Uterus (tissue), 2 donors: ENCODE results near the gene COL9A3.

Source experiments
- CTCF ChIP-seq, 4 experiments: fragments of 200-600 bp in 2 of 4; fragments of 450-650 bp in 2 of 4; sonication (generic) in 2 of 4; IDR thresholded peaks; one replicate each; pipeline ENCODE4 v1.5.1; 2016 to 2019; ENCODE audit warnings: antibody characterized with exemption in 4 of 4, mild to moderate bottlenecking in 2 of 4, moderate library complexity in 1 of 4
- POLR2A ChIP-seq, 2 donors: fragments of 450-650 bp; IDR thresholded peaks; one replicate each; pipeline ENCODE4 v1.6.1; 2016; ENCODE audit warnings: antibody characterized with exemption in 2 of 2, mild to moderate bottlenecking in 1 of 2, moderate library complexity in 1 of 2

DNA sequence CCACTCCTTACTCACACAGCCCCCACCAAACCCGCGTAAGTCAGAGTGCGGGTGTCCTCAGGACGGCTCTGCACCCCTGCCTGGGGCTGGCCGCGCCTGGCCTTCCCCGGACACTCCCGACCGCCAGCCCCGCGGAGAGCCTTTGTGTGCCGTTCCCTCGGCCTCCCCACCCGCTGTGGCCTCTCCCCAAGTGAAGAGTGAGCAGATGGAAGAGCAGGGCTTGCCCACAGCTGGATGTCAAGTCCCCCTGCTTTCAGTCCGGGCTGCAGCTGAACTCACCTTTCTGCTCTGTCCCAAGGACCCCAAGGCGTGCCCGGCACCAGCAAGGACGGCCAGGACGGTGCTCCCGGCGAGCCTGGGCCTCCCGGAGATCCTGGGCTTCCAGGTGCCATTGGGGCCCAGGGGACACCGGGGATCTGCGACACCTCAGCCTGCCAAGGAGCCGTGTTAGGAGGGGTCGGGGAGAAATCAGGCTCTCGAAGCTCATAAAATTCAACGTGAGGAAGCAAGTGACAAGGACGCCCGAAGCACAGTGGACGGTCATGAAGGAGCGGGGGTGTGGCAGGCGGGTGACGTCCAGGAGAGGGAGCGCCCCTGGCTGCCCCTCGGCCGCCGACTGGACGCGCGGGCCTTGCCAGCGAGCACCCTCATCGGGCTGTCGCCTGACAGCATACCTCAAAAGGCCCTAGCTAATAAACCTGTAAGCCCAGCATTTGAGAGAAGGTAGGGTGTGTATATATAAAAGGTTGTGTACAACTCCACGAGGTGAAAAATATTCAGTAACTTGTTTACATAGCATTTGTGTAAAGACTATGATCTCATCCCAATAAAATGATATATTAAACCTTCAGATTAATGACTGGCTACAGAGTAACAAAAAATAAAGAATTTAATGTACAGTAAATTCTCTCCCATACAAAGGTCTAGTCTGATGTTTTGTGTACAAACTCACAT is 23.7 kb downstream of the COL9A3 start:
- no peak for TF ChIP-seq CTCF (IDR thresholded peaks at IDR 0.05)
- no peak for TF ChIP-seq POLR2A (IDR thresholded peaks at IDR 0.05)
